Hippocampal formation (tissue), 2 donors: ENCODE data around the gene INPP5J.
"Not testable (repeated sequence)": the region's sequence is repeated elsewhere in the genome, so short reads cannot be mapped to it uniquely, and the experiment has no call there.

Experiments
- DNase-seq, 2 donors: peaks; one replicate each; lab custom pipeline; 2025; lab: John Stamatoyannopoulos, UW

Gene INPP5J

GRCh38 chr22:31150615-31151014 lies 27.8 kb downstream of the INPP5J start:
- DNase-seq, result no peak

DNA sequence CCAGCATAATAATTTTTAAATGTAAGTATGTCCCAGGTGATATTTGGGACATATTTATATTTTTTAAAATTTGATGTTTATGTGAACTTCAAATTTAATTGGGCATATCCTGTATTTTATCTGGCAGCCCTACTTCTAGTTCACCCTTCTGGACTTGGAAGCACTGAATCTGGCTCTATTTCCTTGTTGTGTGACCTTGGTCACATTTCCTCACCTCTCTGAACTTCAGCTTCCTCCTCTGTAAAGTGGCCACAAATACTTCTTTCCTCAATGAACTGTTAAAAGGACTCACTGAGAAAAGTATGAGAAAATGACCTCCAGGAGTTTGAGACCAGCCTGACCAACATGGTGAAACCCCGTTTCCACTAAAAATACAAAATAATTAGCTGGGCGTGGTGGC lies 29.1 kb downstream of the INPP5J start:
- no peak for DNase-seq

DNA sequence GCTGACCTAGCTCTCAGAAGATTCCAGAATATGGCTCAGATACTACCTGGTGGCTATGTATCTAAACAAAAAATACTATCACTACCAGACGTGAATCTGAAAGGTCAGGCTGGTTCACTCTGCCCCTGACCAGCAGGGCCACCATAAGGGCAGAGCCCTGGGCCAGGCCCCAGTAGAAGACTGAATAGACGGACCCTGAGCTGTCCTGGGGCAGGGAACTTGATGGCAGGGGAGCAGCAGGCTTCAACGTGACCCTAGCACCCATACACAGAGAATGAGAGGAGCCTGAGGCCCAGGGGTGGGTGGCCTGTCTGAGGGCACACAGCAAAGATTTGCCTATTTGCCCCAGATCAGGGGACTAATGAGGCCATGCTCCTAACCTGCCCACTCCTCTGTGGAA lies 30.6 kb downstream of the INPP5J start:
- DNase-seq, result no peak

DNA sequence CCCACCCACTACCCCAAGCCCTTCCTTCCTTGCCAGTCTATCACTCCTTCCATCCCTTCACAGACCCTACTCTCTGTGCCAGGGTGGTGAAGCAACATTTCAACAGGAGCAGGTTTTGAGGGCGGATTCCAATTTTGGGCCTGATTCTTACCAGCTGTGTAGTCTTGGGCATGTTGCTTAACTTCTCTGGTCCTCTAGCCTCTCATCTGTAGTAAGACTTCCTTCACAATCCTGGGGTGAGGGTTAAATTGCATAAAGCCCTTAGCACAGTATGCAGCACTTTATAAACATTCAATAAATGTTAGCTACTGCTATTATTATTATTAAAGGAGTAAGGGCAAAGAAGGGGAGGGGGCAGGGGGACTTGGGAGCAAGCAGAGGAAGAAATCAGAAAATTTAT lies 32.2 kb downstream of the INPP5J start:
- no peak for DNase-seq

- DNase-seq, result no peak
Observed at GRCh38 chr22:31155422-31155821, 32.7 kb downstream of the INPP5J start.

GRCh38 chr22:31160328-31160978 lies 37.7 kb downstream of the INPP5J start:
- DNase-seq, result peak in 1 of 2 donors; percentile 67

DNA sequence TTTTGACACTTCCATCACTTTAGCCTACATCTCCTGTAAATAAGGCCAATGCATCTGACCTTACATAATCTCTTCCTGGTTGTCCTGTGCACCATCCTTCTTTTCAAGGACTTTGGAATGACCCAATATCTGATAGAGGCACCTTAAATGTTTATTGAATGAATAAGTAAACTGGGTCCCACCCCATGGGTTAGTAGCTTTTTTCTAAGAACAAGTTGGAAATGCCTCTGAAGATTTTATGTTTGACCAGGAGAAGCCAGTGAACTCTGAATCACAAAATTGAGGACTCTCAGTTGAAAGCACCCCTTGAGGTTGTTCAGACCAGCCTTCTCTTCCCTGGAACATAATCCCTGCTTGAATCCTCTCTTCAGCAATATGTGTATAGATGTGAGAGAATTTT lies 38.6 kb downstream of the INPP5J start:
- no peak for DNase-seq

DNA sequence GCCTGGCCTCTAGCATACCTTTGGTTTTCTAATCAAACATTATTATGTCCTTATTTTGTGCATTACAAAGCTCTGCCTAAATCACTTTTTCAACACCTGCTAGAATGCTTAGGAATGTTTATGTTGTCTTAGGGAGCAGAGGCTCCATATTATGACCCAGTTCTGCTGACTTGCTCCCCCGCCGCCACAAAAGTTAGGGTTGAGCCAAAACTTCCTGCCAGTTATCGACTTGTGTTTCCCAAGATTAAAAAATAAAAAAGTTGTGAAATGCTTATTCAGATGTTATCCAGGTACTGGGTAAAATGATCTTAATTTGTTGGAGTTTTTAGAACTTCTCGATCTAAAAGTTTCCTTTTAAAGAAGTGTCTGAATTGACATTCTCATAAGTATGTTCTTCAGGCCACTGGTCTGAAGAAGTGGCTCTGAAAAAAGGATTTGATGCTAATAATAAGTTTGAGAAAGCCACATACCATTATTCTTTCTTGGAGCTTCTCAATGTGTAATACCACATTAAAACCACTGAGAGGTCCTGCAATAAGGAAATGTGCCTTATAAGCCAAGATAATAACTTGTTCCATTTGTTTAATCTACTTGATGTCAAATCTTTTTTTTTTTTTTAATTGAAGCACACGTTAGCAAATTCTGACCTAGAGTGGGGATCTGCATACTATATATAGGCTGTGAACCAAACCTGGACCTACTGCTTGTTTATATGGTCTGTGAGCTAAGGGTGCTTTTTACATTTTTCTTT lies 39.4 kb downstream of the INPP5J start:
- DNase-seq, result no peak

- DNase-seq, result no peak
Observed at GRCh38 chr22:31170971-31171370, 48.2 kb downstream of the INPP5J start.

DNA sequence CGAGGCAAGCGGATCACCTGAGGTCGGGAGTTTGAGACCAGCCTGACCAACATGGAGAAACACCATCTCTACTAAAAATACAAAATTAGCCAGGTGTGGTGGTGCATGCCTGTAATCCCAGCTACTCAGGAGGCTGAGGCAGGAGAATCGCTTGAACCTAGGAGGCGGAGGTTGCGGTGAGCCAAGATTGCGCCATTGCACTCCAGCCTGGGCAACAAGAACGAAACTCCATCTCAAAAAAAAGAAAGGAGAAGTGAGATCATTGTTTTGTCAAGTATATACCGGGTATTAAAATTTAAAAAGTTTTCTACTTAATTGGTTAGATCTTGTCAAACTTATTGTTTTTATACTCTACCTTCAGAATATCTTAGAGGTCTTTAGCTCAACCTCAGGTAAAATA lies 49.0 kb downstream of the INPP5J start:
- DNase-seq, result not testable (repeated sequence)

DNA sequence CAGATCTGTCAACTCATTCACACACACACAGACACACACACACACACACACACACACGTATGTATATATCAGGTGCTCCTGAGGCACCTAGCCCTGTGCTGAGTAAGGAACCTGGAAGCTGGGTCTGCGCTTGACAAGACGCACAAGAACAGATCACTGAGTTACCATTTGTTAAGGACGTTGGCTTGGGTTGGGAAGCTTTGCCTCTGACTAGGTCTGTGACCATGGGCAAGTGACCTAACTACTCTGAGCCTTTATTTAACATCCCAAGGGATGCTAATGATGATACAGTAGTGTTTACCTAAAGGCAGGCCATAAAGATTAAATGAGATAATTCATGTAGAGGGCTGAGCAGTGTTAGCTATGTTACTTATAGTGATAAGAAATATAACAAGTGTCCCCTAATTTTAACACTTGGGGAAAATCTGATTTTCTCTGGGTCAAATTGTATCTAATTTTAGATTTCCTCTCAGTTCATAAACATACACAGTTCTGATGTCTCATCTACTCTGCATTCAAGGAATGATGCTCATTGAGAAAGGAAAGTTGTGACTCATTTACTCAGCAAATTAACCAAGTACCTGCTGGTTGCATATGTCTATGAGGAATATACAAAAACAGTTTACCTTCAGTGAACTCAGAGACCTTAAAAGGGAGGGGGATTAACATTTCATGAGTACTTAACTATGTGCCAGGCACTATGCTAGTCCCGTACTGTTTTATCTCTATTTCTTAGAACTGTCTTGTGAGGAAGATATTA lies 50.8 kb downstream of the INPP5J start:
- no peak for DNase-seq

DNA sequence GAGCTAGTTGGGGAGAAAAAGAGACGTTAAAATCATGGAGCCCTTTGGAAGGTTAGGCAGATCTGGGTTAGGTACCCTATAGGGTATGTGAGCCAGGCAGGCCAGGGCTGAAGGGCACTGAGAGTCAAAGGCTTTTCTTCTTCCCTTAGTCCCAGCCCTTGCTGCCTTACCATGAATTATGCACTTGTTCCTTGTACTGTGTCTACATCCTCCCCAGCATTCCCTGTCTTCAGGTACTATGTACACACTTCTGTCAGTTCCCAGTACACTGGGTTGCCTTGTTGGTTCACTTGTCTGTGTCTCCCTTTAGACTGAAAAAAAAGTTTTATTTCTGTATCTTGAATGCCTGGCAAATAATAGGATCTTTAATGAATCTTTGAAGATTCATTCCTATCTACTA lies 54.2 kb downstream of the INPP5J start:
- DNase-seq, result no peak

GRCh38 chr22:31177420-31178162 lies 54.8 kb downstream of the INPP5J start:
- DNase-seq, result no peak

DNA sequence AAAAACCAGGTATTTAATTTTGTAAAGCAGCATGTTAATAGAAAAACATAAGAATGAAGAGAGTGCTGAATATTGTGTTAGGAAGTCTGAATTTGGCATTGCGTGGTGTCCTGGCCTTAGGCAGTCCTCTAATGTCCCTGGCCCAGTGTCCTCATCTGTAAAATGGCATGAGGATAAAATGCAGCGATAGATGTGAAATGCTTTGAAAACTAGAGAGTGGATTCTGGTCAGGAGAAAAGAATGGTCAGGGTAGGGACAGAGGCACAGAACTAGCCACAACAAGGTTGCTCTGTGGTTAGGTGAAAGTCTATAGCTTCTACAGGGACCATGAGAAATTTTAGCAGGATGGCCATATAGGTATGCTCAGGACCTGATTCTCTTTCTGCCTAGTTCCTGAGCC lies 56.1 kb downstream of the INPP5J start:
- no peak for DNase-seq

- no peak for DNase-seq
Observed at GRCh38 chr22:31179345-31179744, 56.6 kb downstream of the INPP5J start.

GRCh38 chr22:31184015-31184414 lies 61.2 kb downstream of the INPP5J start:
- no peak for DNase-seq
